Activated CD8-positive, alpha-beta T cell treated with anti-CD3 and anti-CD28 coated beads for 36 hours (primary cell): ENCODE results near the gene PLCB3. TPM values are rescaled to one million over a fixed set of nuclear protein-coding genes. Genes with fewer than 3 reads are reported as not detected.
A peak's percentile ranks its signal among the peaks of the same experiment; 100 is the strongest.

Experiments used
- ATAC-seq: fragments of 200-7000 bp; cut with Tn5 transposase; one replicate; pipeline ENCODE4 v1.10.0; 2021; ENCODE audit warnings: mild to moderate bottlenecking, moderate library complexity
- CTCF ChIA-PET: fragments of 350-600 bp; sonication (Branson Sonifier 250); formaldehyde crosslinking; loops from one replicate; lab custom pipeline; 2021; ENCODE audit warnings: antibody characterized with exemption; lab: Charles Lee
- POLR2A ChIA-PET: fragments of 350-600 bp; sonication (Branson Sonifier 250); formaldehyde crosslinking; loops from one replicate; lab custom pipeline; 2021; ENCODE audit warnings: antibody characterized with exemption; lab: Charles Lee
- DNase-seq: peaks from one replicate; pipeline ENCODE4 v3.0.0-alpha.2; 2020
- H3K27ac Mint-ChIP-seq: one replicate; pipeline ENCODE4 v1.8.0; 2021; ENCODE audit warnings: mild to moderate bottlenecking, mixed read lengths
- H3K27me3 Mint-ChIP-seq: one replicate; pipeline ENCODE4 v1.8.0; 2021; ENCODE audit warnings: mixed read lengths
- H3K36me3 Mint-ChIP-seq: one replicate; pipeline ENCODE4 v1.8.0; 2021; ENCODE audit warnings: low read depth, mixed read lengths
- H3K4me1 Mint-ChIP-seq: one replicate; pipeline ENCODE4 v1.8.0; 2021; ENCODE audit warnings: low read depth, mixed read lengths
- H3K4me3 Mint-ChIP-seq: one replicate; pipeline ENCODE4 v1.8.0; 2021; ENCODE audit warnings: mild to moderate bottlenecking, moderate library complexity, mixed read lengths
- H3K9me3 Mint-ChIP-seq: one replicate; pipeline ENCODE4 v1.8.0; 2021; ENCODE audit warnings: mixed read lengths
- intact Hi-C: fragments of 100-400 bp; cut with micrococcal nuclease; formaldehyde crosslinking; loops from one replicate; pipeline ENCODE4 v1.10.0; 2022
- total RNA-seq, 2 experiments: library from RNA; stranded (reverse); gene quantifications; one replicate each; pipeline ENCODE4 v1.2.3, GENCODE V29; 2021
- TF ChIP-seq, protein P1 (sequence below): fragments of 200-600 bp; IDR thresholded peaks from one replicate; pipeline ENCODE4 v1.8.0; 2022; ENCODE audit warnings: antibody characterized with exemption, mild to moderate bottlenecking

The PLCB3 gene
- total RNA-seq, 2 experiments from 2014 or later, result 8.7 to 9.6 TPM

GRCh38 chr11:64256300-64256699 is 5.0 kb downstream of the PLCB3 start:
- Mint-ChIP-seq H3K27me3 (no peaks in the 10 kb centered on the region), H3K27ac (no peak overlapping the region), H3K4me3 (no peak overlapping the region), H3K4me1 (peaks cover 18% of the 10 kb centered on the region), H3K36me3 (peaks cover 12% of the 10 kb centered on the region), H3K9me3 (no peaks in the 10 kb centered on the region)
- CTCF ChIA-PET, result interaction anchor here (1.0 to 1.2 kb wide), 2 partner anchors 11 to 49 kb away, joined by 3 read pairs; partner anchors contain the start of gene ESRRA
- POLR2A ChIA-PET, result interaction anchor here (1.1 to 3.1 kb wide), 3 partner anchors 12 to 49 kb away, joined by 3 to 11 read pairs (median 3); partner anchors contain the start of gene FERMT3
- intact Hi-C loops, result no loop called here
- ATAC-seq, result no peak
- TF ChIP-seq, protein P1, sequence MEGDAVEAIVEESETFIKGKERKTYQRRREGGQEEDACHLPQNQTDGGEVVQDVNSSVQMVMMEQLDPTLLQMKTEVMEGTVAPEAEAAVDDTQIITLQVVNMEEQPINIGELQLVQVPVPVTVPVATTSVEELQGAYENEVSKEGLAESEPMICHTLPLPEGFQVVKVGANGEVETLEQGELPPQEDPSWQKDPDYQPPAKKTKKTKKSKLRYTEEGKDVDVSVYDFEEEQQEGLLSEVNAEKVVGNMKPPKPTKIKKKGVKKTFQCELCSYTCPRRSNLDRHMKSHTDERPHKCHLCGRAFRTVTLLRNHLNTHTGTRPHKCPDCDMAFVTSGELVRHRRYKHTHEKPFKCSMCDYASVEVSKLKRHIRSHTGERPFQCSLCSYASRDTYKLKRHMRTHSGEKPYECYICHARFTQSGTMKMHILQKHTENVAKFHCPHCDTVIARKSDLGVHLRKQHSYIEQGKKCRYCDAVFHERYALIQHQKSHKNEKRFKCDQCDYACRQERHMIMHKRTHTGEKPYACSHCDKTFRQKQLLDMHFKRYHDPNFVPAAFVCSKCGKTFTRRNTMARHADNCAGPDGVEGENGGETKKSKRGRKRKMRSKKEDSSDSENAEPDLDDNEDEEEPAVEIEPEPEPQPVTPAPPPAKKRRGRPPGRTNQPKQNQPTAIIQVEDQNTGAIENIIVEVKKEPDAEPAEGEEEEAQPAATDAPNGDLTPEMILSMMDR, result no peak
- no peak for DNase-seq

GRCh38 chr11:64258356-64258755 is 7.0 kb downstream of the PLCB3 start:
- ATAC-seq, result no peak
- CTCF ChIA-PET, result interaction anchor here (1.6 kb wide), 1 partner anchor 26 kb away, joined by 3 read pairs; the partner anchor contains the start of gene BAD
- TF ChIP-seq, protein P1, result no peak

DNA sequence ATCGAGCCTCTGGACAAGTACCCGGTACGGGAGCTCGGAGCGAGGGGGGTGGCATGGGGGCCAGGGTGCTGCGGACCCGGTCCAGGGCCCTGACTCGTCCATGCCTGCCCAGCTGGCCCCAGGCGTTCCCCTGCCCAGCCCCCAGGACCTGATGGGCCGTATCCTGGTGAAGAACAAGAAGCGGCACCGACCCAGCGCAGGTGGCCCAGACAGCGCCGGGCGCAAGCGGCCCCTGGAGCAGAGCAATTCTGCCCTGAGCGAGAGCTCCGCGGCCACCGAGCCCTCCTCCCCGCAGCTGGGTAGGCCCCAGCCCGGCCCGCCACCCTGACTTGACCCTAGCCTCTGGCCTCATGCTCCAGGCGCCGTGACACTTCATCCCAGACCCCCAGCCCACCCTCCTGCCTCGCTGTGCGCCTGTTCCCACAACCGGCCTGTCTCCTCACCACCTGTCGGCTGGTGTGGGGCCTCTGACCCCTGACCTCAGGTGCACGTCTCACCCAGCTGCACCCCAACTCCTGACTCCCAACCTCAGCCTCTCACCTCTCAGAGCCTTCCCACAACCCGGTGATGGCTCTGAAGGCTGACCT is 7.7 kb downstream of the PLCB3 start:
- Mint-ChIP-seq H3K9me3 (no peaks in the 10 kb centered on the region), H3K4me1 (peaks cover 12% of the 10 kb centered on the region), H3K36me3 (peaks cover 14% of the 10 kb centered on the region), H3K27me3 (no peaks in the 10 kb centered on the region), H3K4me3 (no peak overlapping the region), H3K27ac (no peak overlapping the region)
- ChIA-PET POLR2A (interaction anchor here (0.6 to 2.7 kb wide), 3 partner anchors 9 to 73 kb away, joined by 4 to 14 read pairs (median 6); partner anchors contain the start of gene STIP1), CTCF (interaction anchor here (1.6 kb wide), 1 partner anchor 25 kb away, joined by 3 read pairs; the partner anchor contains the start of gene BAD)
- TF ChIP-seq, protein P1, result no peak
- intact Hi-C loops, result no loop called here
- no peak for DNase-seq
- ATAC-seq, result peak; percentile 11

More at GRCh38 chr11:64258356-64258755, 7.0 kb downstream of the PLCB3 start:
- Mint-ChIP-seq H3K27me3 (no peaks in the 10 kb centered on the region), H3K36me3 (peaks cover 14% of the 10 kb centered on the region), H3K4me3 (no peak overlapping the region), H3K27ac (no peak overlapping the region), H3K4me1 (peaks cover 12% of the 10 kb centered on the region), H3K9me3 (no peaks in the 10 kb centered on the region)
- POLR2A ChIA-PET, result interaction anchor here (1.7 to 2.7 kb wide), 2 partner anchors 10 to 13 kb away, joined by 6 to 14 read pairs; no protein-coding TSS in a partner anchor
- DNase-seq, result no peak
- intact Hi-C loops, result no loop called here

GRCh38 chr11:64259533-64260067 is 8.3 kb downstream of the PLCB3 start:
- CTCF ChIA-PET, result interaction anchor here (1.6 kb wide), 1 partner anchor 24 kb away, joined by 3 read pairs; the partner anchor contains the start of gene BAD
- no peaks in the 10 kb centered on the region for H3K27me3 Mint-ChIP-seq

More at GRCh38 chr11:64259533-64260067, 8.3 kb downstream of the PLCB3 start:
- H3K4me3 Mint-ChIP-seq, result no peak overlapping the region
- ATAC-seq, result peak; percentile 40
- H3K9me3 Mint-ChIP-seq, result no peaks in the 10 kb centered on the region
- DNase-seq, result no peak
- POLR2A ChIA-PET, result interaction anchor here (0.6 to 2.7 kb wide), 3 partner anchors 9 to 74 kb away, joined by 4 to 14 read pairs (median 6); partner anchors contain the start of gene STIP1
- H3K36me3 Mint-ChIP-seq, result peaks cover 14% of the 10 kb centered on the region
- intact Hi-C loops, result no loop called here
- peak overlapping the region; percentile 32 for H3K27ac Mint-ChIP-seq
- TF ChIP-seq, protein P1, result no peak
- peaks cover 12% of the 10 kb centered on the region for H3K4me1 Mint-ChIP-seq
